D721Med (cell line): ENCODE data around the gene ACOT7.

Experiments used
- DNase-seq: peaks from one replicate; pipeline ENCODE4 v3.0.0; 2011; ENCODE audit warnings: low spot score; ENCODE audit not compliant: insufficient read length
- FAIRE-seq: peaks from 2 replicates; lab custom pipeline; 2011; peaks lifted over from hg19 to GRCh38; lab: Jason Lieb, UNC
- TF ChIP-seq, protein P1 (sequence below): IDR thresholded peaks from 2 replicates; pipeline ENCODE4 v1.5.1; 2012; ENCODE audit warnings: mild to moderate bottlenecking, control low read depth; ENCODE audit not compliant: insufficient read depth; ENCODE audit errors: missing control alignments

Gene ACOT7

DNA sequence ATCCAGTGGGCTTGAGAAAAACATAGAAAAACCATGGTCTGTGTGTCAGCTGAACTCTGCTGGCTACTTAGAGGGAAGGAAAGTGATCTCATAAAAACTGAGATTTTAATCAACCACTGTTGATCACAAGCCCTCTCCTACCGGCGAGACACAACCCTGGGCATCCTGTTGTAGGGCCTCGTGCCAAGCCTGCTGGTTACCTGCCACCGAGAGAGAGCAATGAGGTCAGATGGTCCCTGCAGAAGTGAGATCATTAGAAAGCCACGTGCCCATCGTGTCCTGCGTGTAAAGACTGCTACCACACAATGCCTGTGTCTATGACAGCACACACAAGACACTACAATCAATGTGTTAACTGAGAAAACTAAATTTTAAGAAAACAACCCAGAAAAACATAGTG is 91.0 kb downstream of the ACOT7 start:
- TF ChIP-seq, protein P1, sequence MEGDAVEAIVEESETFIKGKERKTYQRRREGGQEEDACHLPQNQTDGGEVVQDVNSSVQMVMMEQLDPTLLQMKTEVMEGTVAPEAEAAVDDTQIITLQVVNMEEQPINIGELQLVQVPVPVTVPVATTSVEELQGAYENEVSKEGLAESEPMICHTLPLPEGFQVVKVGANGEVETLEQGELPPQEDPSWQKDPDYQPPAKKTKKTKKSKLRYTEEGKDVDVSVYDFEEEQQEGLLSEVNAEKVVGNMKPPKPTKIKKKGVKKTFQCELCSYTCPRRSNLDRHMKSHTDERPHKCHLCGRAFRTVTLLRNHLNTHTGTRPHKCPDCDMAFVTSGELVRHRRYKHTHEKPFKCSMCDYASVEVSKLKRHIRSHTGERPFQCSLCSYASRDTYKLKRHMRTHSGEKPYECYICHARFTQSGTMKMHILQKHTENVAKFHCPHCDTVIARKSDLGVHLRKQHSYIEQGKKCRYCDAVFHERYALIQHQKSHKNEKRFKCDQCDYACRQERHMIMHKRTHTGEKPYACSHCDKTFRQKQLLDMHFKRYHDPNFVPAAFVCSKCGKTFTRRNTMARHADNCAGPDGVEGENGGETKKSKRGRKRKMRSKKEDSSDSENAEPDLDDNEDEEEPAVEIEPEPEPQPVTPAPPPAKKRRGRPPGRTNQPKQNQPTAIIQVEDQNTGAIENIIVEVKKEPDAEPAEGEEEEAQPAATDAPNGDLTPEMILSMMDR: no peak
- FAIRE-seq: no peak
- no peak for DNase-seq

DNA sequence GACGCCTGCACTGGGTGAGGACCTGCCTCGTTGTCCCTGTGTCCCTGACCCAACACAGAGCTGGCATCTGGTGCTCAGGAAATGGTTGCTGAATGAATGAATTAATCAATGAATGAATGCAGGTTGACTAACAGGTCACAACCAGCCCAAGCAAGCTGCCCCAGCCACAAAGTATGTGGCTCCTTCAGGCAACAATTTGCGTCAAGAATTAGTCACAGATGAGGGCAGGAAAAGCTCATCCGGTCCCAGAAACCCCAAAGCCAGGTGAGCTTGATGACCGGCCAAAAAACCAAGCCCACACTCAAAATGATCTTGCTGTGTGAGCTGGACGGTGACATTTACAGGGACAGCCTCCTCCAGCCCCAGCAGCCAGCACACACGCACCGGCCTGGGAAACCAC is 92.0 kb downstream of the ACOT7 start:
- FAIRE-seq: no peak
- TF ChIP-seq, protein P1: no peak
- DNase-seq: no peak

DNA sequence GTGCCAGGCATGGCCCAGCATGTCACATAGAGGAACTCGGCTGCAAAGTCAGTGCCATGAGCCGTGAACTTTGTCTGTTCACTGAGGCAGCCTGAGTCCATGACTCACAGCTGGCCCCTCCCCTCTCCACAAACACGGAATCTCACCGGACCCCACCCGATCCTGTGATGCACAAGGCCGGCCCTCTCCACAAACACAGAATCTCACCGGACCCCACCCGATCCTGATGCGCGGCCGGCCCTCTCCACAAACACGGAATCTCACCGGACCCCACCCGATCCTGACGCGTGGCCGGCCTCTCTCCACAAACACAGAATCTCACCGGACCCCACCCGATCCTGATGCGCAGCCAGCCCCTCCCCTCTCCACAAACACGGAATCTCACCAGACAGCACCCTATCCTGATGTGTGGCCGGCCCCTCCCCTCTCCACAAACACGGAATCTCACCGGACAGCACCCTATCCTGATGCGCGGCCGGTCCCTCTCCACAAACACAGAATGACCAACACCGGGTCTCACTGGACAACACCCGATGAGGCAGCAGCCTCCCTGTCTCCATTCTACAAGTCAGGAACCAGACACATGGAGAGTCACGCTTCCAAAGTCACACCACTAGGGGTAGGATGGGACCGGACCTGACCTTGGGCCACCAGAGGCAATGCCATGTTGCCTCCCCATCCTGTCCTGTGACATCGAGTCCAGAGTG is 93.1 kb downstream of the ACOT7 start:
- TF ChIP-seq, protein P1: no peak
- DNase-seq: no peak
- FAIRE-seq: no peak

DNA sequence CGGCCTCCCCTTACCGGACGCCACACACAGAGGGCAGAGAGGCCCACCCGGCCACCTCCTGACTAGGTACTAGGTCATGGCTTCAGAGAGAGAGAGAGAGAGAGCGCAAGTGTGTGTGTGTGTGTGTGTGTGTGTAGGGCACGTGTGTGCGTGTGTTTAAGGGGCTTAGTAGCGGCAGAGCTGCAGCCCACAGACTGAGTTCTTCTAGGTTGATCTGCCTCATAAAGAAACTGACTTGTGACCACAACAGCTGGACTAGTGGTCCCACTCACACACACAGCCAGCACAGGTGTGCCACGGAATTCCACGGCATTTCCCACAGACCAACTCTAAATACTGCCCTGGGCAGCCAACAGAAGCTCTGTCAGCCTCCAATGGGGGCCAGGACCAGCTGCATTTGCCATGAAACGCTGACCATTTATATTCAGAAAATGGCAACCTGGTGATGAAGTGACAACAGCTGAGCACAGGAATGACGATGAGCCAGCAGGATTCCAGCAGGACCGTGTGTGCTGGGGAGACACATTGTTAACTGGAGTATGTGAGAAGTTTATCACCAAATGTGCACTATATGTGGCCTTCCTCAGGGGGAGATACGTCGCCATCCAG is 93.9 kb downstream of the ACOT7 start:
- DNase-seq (no peak), FAIRE-seq (no peak)
- TF ChIP-seq, protein P1: no peak

DNA sequence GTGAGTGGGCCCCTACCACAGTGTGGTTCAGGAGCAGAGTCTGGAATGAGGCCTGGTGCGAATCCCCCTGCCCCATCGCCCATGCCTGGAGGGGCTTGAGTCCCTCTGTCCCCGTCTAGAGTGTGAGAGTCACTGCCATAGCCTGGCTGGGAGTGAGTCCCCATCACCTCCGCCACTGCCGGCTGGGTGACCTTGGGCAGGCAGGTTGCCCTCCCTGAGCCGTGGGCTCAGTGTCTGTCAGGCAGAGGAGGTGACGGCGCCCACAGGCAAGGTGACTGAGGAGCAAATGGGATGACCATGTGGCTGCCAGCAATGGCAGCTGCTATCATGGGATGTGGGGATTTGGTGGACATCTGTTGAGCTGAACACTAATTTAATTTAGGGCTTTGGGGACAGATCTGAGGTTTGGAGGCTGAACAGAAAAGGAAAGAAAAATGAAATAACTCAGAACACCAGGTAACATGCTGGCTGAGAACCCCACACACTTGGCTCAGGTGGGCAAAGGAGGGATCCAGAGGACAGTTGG is 94.6 kb downstream of the ACOT7 start:
- TF ChIP-seq, protein P1: no peak
- DNase-seq: no peak
- FAIRE-seq: no peak

DNA sequence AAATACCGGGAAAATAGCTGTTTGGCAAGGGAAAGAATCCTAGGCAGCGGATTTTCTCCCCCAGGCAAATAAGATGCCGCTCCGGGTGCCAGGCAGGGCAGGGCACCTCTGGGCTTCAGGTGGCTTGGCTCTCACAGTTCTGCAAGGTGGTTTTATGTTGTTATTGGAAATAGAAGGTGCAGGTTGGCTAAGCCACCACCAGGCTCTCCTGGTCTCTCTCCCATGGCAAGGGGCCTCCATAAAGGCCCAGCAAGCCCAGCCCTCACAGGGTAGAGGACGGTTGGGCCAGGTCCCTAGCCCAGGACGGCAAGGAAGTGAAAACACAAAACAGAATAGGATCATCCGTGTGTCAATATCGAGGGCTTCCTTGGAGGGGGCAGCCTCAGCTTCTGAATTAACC is 95.0 kb downstream of the ACOT7 start:
- FAIRE-seq (no peak), DNase-seq (no peak)
- TF ChIP-seq, protein P1: no peak

DNA sequence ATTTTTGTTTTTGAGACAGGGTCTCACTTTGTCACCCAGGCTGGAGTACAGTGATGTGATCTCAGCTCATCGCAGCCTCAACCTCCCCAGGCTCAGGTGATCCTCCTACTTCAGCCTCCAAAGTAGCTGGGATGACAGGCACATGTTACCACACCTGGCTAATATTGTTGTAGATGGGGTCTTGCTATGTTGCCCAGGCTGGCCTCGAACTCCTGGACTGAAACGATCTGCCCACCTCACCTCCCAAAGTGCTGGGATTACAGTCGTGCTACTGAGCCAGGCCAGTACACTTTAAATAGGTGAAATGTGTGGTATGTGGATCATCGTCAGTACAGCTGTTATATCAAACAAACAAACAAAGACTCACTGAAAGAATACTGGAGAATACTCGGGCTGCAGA is 97.7 kb downstream of the ACOT7 start:
- no peak for DNase-seq
- FAIRE-seq: no peak
- TF ChIP-seq, protein P1: no peak
